ENCODE measurements around the gene RHBDD1. TPM values are rescaled to one million over a fixed set of nuclear protein-coding genes. Genes with fewer than 3 reads are reported as not detected.
A peak's percentile ranks its signal among the peaks of the same experiment; 100 is the strongest.

The RHBDD1 gene
- total RNA-seq, 2 donors from 2014 or later = 35.2 to 46.2 TPM

DNA sequence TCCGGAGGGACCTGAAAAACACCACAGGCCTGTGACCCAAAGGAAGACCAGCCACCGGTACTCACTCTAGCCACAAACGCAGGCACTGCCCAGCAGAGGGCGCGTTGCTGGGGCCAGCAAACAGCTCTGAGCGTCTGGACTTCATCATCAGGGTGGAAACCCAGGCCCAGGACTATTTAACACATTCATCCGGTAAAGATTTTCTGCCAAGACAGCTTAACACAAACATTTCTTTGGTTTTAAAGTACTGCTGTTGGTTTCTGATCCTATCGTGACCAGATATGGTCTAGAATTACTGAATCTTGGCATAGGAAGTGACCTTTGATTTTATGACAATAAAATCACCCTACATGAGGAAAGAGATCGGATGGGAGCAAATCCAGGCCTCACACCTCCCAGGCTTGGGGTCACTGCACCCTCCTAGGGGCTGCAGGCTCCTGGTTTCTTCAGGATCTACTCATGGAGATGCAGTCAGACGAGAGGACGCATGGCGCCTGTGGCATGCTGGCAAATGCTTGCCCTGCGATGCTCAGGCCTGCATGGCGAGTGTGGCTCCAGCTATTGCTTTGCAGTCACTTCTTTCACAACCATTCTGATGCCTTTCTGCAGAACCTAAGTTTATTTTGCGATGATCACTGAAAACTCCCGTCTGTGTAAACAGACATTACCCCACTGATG, 197.8 kb downstream of the RHBDD1 start:
- H3K36me3 Mint-ChIP-seq (ENCODE audit: low read depth) = no peaks in the 10 kb centered on the region
- H3K27ac Mint-ChIP-seq = no peak overlapping the region
- Histone ChIP-seq H3K9ac (ENCODE audit: extremely low read depth, low read length, poor library complexity, severe bottlenecking) (no peak overlapping the region), H3K27me3 (ENCODE audit: control insufficient read depth, insufficient read depth, low read length, poor library complexity, severe bottlenecking) (no peaks in the 10 kb centered on the region), H3K9me3 (ENCODE audit: control insufficient read depth, low read length) (no peaks in the 10 kb centered on the region), H3K36me3 (ENCODE audit: control insufficient read depth, insufficient read depth, low read length) (no peaks in the 10 kb centered on the region), H3K27ac (ENCODE audit: low read depth, low read length) (no peak overlapping the region), H3K4me3 (ENCODE audit: low read length) (no peak overlapping the region), H3K4me1 (ENCODE audit: control insufficient read depth, insufficient read depth, low read length) (no peaks in the 10 kb centered on the region)
- WGBS, 2 experiments (ENCODE audit: insufficient coverage in 1 of 2, insufficient read length in 1 of 2) = 60 to 97% methylated on average over 8 to 16 of the region's 16 CpGs
- DNase-seq = peak; percentile 95
- TF ChIP-seq, protein P1, sequence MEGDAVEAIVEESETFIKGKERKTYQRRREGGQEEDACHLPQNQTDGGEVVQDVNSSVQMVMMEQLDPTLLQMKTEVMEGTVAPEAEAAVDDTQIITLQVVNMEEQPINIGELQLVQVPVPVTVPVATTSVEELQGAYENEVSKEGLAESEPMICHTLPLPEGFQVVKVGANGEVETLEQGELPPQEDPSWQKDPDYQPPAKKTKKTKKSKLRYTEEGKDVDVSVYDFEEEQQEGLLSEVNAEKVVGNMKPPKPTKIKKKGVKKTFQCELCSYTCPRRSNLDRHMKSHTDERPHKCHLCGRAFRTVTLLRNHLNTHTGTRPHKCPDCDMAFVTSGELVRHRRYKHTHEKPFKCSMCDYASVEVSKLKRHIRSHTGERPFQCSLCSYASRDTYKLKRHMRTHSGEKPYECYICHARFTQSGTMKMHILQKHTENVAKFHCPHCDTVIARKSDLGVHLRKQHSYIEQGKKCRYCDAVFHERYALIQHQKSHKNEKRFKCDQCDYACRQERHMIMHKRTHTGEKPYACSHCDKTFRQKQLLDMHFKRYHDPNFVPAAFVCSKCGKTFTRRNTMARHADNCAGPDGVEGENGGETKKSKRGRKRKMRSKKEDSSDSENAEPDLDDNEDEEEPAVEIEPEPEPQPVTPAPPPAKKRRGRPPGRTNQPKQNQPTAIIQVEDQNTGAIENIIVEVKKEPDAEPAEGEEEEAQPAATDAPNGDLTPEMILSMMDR (conservative IDR thresholded peaks at IDR 0.05) = peak; percentile 96
- peaks cover 7% of the 10 kb centered on the region for H3K4me1 Mint-ChIP-seq
- no peaks in the 10 kb centered on the region for H3K27me3 Mint-ChIP-seq (ENCODE audit: insufficient read depth)
- no peaks in the 10 kb centered on the region for H3K9me3 Mint-ChIP-seq
- H3K4me3 Mint-ChIP-seq = no peak overlapping the region

DNA sequence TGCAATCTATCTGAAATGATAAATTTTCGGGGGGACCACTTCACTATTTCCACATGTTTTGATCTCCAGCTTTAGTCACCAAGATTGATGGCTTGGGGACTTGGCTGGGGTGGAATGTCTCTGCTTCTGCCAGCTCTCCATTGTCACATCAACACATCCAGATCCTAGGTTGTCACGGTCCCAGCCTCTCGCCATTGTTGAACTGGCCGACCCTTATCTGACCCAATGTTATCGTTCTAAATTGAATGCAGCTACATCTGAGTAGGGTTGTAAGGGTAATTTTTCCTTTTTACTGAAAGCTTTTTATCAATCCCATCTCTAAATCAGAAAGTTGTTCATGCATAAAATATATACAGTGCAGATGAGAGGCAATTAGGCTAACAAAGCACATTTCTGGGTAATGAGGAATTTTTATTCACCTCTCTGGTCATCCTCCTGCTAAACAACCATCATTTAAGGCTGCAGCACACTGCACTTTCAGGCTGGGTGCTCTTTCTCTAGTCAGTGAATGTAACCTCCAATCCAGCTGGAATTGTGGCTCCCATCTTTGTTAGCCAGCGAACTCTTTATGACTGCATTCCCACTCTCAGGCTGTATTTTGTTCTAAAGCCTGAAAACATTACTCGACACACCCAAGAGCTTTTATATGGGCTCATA, 200.0 kb downstream of the RHBDD1 start:
- 83 to 92% methylated on average over 2 to 7 of the region's 7 CpGs for WGBS, 2 experiments (ENCODE audit: insufficient coverage in 1 of 2, insufficient read length in 1 of 2)
- no peak overlapping the region for H3K27ac Mint-ChIP-seq
- Histone ChIP-seq H3K27me3 (ENCODE audit: control insufficient read depth, insufficient read depth, low read length, poor library complexity, severe bottlenecking) (no peaks in the 10 kb centered on the region), H3K4me1 (ENCODE audit: control insufficient read depth, insufficient read depth, low read length) (no peaks in the 10 kb centered on the region), H3K4me3 (ENCODE audit: low read length) (no peak overlapping the region), H3K36me3 (ENCODE audit: control insufficient read depth, insufficient read depth, low read length) (no peaks in the 10 kb centered on the region), H3K9ac (ENCODE audit: extremely low read depth, low read length, poor library complexity, severe bottlenecking) (no peak overlapping the region), H3K9me3 (ENCODE audit: control insufficient read depth, low read length) (no peaks in the 10 kb centered on the region), H3K27ac (ENCODE audit: low read depth, low read length) (peak overlapping the region; percentile 8)
- no peak for DNase-seq
- no peak overlapping the region for H3K4me3 Mint-ChIP-seq
- H3K36me3 Mint-ChIP-seq (ENCODE audit: low read depth) = no peaks in the 10 kb centered on the region
- H3K27me3 Mint-ChIP-seq (ENCODE audit: insufficient read depth) = no peaks in the 10 kb centered on the region
- TF ChIP-seq, protein P1 (conservative IDR thresholded peaks at IDR 0.05) = no peak
- peaks cover 10% of the 10 kb centered on the region for H3K4me1 Mint-ChIP-seq
- no peaks in the 10 kb centered on the region for H3K9me3 Mint-ChIP-seq

GRCh38 chr2:227036527-227036926, 200.7 kb downstream of the RHBDD1 start:
- H3K4me3 ChIP-seq (ENCODE audit: low read length) = no peak overlapping the region
- Mint-ChIP-seq H3K36me3 (ENCODE audit: low read depth) (no peaks in the 10 kb centered on the region), H3K4me1 (peaks cover 10% of the 10 kb centered on the region), H3K27ac (no peak overlapping the region), H3K27me3 (ENCODE audit: insufficient read depth) (no peaks in the 10 kb centered on the region), H3K9me3 (no peaks in the 10 kb centered on the region), H3K4me3 (no peak overlapping the region)
- H3K27me3 ChIP-seq (ENCODE audit: control insufficient read depth, insufficient read depth, low read length, poor library complexity, severe bottlenecking) = no peaks in the 10 kb centered on the region
- 91 to 100% methylated on average over 2 to 3 of the region's 3 CpGs for WGBS, 2 experiments (ENCODE audit: insufficient coverage in 1 of 2, insufficient read length in 1 of 2)
- DNase-seq = no peak
- no peaks in the 10 kb centered on the region for H3K9me3 ChIP-seq (ENCODE audit: control insufficient read depth, low read length)
- no peak overlapping the region for H3K9ac ChIP-seq (ENCODE audit: extremely low read depth, low read length, poor library complexity, severe bottlenecking)
- H3K4me1 ChIP-seq (ENCODE audit: control insufficient read depth, insufficient read depth, low read length) = no peaks in the 10 kb centered on the region
- H3K36me3 ChIP-seq (ENCODE audit: control insufficient read depth, insufficient read depth, low read length) = no peaks in the 10 kb centered on the region
- TF ChIP-seq, protein P1 (conservative IDR thresholded peaks at IDR 0.05) = no peak
- H3K27ac ChIP-seq (ENCODE audit: low read depth, low read length) = no peak overlapping the region

All from endodermal cell (in vitro differentiated cells).